NCI-H2196 (cell line): ENCODE data around the gene MYO1E.

Experiments used
- DNase-seq: peaks from one replicate; lab custom pipeline; 2025; ENCODE audit not compliant: unreplicated experiment; lab: John Stamatoyannopoulos, UW

MYO1E gene

DNA sequence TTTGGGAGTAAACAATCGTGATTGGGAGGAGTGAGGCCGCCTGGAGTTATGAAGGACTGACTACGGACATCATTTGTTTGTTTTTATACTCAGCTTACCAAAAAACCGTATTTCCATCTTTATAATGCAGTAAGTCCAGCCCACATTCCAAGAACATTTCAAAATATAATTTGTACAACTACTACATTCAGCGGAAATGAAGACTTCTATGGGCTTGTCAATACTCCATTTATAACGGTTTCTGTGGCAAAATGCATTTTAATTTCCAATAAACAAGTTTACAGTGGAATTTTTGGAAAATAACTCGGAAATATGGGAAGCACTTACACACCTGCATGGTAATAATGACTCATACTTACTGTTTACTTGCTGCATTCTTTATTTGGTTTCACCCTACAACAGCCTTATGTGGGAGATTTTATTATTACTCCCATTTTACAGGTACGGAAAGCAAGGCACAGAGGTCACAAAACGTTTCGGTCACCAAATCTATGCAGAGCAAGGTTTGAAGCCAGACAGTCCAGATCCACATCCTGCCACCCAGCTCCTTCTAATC lies 103.7 kb downstream of the MYO1E start:
- DNase-seq, result no peak

DNA sequence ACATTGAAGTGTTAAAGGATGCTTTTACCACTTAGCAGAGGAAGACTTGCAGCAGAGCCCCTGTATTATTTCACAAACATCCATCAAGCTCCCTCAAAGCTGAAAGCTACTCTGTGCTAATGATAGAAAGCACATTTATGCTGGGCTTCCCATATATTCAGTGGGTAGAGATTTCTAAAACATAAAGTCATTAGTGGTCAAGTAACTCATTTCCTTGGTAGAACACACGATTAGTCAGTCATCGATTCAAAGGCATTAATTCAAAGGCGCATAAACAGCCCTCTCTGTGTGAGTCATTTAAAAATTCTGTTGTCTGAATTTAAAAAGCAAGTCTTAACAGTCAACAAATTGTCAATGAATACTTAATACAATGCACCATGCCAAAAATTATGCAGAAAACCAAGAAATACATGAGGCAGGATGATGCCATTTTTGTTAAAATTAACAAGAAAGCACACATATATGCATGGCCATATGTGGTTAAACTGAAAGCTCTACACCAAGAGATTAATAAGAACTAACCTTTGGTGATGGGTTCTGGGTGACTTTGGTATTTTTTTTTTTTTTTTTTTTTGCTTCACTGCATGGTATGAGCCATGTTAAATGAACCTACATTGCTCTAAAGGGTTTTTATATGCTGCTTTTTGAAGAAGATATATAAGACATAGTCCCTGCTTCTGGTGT lies 104.4 kb downstream of the MYO1E start:
- no peak for DNase-seq

DNA sequence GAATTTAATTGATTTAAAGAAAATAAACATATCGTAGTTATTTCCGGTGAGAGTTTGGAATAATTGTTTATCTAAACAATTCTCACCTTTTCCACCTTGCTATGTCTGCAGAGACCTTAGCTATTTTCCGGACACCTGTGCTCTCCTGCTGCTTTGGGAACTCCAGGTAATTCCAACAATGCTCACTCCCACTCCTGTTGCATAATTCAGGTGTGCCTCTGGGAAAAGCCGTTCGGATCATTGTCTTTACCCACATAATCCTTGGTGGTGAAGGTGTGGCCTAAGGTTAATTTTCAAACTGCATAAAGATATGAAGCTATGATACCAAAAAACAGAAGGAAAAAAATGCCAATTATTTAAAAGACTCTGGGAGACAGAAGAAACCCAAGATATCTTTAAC lies 106.6 kb downstream of the MYO1E start:
- DNase-seq, result no peak

DNA sequence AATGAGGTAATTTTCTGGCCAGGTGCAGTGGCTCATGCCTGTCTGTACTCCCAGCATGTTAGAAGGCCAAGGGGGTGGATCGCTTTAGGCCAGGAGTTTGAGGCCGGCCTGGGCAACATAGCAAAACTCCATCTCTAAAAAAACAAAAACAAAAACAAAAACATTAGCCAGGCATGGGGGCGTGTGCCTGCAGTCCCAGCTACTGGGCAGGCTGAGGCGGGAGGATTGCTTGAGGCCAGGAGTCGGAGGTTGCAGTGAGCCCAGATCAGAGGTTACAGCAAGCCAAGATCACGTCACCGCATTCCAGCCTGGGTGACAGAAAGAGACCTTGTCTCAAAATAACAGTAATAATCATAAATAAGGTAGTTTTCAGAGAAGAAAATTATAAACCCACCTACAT lies 110.4 kb downstream of the MYO1E start:
- DNase-seq, result no peak

DNA sequence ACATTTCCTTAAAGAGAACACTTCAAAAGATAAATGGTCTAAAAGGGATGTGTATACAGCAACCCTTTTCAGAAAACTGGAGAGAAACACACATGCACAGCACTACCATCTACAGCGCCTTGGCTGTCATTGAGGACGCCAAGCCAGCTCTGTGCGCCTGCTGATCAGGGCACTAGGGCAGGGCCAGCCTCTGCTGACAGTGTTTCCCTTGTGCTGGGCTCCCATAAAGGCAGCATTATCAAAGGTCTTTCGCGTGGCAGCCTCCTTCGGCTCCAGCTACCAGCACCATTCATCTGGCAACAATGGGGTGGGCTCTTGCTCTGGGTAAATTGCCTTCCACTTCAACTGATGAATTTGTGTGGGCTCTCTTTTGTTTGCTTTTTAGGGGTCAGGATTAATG lies 112.6 kb downstream of the MYO1E start:
- DNase-seq, result no peak

DNA sequence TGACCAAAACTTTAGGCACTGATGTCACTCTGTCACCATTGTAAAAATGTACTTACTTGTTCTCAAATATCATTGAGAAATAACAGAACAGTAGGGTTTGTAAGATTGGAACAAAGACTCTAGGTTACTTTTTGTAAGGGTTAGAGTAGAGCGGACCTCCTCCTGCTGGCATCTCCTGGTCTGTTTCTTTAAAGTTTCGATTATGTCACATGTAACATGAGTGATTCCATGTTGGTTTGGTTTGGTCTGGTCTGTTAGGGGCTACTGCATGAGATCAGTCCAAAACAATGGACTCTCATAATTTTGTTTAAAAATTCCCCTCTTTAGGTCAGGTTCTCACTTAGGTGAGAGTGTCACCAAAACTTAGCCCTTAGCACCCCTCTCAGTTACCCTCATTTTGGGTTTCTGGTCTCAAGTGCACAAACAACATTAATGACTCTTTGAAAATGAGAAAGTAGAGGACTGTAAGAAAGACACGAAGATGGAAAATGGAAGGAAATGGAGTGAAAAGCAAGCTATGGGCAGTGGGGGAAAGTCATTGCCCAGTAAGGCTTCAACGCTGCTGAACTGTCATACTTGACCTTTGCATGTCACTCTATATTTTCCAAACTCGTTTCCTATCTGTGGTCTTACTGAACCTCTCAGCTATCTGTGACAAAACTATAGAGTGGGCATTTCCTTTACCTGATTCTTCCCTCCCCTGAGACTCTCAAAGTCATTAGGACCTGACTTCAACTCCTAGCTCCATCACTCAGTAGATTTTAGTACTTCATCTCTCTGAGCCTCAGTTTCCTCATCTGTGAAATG lies 113.3 kb downstream of the MYO1E start:
- DNase-seq, result no peak

DNA sequence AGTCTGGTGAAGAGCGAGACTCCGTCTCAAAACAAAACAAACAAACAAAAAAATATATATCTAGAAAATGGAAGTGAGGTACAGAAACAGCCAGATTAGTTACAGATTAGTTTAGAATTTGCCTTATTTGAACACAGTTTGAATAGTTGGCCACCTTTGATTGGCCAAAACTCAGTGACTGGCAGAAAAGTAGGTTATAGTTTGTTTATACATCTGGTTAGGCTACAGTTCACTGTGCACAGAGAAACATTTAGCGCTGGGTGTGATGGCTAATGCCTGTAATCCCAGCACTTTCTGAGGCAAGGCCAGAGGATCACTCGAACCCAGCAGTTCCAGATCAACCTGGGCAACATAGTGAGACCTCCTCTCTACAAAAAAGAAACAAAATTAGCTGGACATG lies 114.4 kb downstream of the MYO1E start:
- DNase-seq, result no peak

DNA sequence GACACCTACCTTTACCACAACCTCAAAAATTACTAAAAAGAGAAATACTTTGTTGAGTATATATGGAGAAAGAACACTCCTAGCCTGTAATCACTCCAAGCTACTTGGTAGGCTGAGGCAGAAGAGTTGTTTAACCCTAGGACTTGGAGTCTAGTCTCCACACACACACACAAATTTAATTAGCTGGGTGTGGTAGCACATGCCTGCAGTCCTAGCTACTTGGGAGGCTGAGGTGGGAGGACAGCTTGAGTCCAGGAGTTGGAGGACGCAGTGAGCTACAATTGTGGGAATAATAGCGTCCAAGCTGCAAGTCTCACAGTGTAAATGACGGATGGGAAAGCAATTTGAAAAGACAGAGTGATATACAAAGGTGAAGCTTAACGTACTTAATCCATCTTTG lies 115.5 kb downstream of the MYO1E start:
- DNase-seq, result no peak

DNA sequence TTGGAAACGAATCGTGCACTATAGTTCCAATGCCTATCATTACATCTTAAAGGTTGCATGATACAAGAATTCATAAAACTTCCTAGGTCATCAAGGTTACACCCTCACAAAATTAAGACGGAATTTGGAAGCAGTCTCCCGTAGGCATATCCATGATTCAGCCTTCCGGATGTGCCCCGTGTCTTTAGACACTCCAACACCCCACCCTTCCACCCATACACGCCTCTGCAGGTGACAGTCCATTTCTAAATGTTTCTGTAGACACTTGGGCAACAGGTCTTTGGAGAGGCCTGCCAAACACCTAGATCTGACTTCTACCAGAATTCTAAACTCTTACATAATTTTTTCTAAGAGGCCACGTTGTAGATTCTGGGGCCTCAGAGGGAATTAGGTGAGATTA lies 116.2 kb downstream of the MYO1E start:
- DNase-seq, result no peak

DNA sequence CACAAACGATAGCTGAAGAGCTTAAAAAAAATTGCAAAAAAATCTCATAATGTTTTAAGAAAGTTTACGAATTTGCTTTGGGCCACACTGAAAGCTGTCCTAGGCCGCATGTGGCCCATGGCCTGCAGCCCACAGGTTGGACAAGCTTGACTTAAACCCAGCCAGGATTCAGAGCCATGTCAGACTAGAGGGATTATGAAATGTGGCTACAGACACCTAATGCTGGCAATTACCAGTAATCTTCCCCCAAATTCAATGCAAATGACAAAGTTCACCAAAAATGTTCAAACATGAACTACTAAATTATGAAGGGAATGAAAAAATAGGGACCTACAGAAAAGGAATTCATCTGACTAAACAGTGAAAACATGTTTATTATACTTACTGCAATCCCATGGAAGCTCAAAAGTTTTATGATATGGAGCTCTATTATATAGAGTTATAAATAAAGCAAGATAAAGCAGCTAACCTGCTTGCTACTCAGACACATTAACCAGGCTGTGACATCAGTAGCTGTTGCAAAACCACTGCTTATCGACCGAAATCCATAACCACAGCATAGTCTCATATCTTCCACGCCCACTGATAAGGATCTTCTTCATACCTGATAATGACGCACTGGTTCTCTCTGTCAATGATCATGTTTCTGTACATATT lies 116.9 kb downstream of the MYO1E start:
- DNase-seq, result no peak

DNA sequence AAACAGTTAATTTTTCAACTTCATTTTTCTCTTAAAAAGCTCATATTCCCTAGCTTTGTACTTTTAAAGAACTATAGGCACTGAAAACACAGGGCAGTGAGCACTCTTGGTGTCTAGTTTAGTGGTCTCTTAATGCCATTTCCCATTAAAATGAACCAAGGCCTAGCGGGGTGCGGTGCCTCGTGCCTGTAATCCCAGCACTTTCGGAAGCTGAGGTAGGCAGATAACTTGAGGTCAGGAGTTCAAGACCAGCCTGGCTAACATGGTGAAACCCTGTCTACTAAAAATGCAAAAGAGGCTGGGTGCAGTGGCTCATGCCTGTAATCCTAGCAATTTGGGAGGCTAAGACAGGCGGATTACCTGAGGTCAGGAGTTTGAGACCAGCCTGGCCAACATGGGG lies 120.5 kb downstream of the MYO1E start:
- DNase-seq, result no peak

DNA sequence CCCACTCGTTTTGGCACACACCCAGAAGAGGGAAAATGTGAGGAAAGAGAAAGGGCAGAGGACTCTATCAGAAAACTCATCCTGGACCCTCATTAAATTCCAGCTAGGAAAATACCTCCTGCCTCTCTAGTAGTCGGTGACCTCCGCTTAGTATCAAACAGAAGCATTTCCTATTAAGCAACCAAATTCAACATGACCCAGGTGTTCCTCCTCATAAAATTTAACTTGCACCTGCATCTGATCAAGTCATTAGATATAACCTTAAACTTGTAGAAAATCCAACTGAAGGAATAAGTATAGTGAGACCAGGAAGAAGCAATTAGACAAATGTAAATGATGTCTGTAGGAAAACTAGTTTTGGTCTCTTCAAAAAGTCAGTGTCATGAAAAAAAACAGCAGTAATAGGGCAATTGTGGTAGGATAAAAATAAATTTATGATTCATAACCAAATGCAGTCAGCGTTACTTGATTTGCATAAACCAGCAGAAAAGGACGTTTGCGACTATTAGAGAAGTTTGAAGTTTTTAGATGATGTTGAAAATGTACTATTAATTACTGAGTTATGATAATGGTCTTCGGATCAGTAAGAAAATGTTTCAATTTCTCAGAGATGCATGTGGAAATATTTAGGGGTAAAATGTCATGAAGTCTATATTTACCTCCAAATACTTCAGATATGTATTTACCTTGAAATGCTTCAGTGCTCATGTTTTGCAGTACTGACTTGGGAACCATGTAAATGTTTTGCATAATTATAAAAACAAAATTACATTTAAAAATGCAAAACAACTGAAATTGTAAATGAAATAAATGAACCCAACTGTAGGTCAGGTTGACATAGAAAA lies 121.4 kb downstream of the MYO1E start:
- DNase-seq, result no peak

DNA sequence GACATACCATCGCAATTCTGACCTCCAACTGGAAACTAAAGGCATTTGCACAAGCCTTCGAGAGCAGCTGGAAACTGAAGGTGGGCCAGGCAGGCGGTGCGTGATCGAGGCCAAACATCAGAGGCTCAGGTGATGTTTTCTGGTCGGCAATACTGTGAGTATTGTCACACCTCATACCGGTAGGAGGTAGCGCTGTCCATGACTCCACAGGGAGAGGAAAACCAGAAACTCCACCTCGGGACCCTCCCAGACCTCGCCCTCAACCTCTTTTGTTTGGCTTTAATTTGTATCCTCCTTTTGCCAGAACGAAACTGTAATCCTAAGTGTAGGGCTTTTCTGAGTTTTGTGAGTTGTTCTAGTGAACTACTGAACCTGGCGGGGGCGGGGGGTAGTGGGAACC lies 122.4 kb downstream of the MYO1E start:
- DNase-seq, result no peak

DNA sequence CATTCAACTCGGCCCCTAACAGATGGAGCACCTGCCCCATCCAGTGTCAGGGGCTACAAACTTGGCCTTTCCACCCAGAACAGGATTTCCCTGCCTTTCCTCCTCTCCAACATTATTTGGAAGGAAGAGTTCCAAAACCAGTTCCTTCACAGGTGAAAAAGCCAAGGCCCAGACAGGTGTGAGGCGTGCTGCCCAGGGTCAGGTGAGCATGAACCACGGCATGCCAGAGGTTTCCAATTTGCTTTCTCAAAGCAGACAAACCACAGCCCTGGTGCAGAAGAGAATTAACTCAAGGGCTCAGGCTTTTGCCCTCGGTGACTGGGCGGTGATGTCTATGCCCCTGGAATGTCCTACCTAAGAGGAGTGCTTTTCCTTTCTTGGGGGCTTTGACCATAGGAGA lies 122.9 kb downstream of the MYO1E start:
- DNase-seq, result no peak

DNA sequence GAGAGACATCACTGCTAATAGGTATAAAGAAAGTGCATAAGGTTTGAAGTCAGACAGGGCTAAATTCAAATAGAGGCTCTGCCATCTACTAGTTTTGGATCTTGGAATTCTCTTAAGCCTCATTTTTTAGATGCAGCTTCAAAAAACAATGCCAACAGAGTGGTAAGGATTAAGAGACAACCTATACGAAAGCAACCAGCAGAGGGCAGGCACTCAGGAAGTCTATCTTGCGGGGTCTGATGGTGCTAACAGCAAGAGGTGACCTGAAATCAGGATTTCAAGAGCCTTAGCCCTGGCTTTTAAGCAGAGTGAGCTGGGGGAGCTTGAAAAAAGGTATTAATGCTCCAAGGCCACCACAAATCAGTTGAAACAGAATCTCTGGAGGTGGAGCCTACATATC lies 125.3 kb downstream of the MYO1E start:
- DNase-seq, result peak; percentile 12

DNA sequence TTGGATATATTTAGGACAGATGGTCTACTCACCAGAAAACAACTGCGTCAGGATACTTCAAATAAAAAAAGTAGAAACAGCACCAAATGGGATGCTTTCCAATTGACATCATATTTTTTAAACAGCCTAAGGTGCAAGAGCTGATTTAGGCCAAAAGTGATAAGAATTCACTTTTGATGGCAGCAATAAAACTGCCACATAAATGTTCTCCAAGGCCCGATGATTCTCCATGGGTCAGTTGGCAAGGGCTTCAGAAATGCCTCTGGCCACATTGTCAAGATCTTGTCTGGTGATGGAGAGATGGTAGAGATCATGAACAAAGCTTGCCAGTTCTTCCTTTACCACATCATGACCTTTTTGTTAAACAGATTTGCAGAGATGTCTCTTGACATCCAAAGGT lies 127.1 kb downstream of the MYO1E start:
- DNase-seq, result no peak

DNA sequence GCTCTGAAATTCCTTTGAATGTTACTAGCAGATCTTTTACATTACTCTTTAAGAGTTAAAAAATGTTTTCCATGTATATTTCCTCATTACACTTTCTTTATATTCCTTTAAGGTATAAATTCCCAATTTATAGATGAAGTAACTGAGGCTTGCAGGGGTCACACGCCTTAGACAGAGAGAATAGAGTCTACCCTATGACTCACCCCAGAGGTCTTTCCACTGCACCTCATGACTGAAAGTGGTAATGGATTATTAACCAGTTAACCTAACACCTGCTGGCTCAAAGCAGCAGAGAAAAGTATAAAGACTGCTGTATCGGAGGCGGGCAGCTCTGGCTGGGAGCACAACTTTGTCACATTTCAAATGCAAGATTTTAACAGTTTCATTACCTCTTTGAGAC lies 128.3 kb downstream of the MYO1E start:
- no peak for DNase-seq

DNA sequence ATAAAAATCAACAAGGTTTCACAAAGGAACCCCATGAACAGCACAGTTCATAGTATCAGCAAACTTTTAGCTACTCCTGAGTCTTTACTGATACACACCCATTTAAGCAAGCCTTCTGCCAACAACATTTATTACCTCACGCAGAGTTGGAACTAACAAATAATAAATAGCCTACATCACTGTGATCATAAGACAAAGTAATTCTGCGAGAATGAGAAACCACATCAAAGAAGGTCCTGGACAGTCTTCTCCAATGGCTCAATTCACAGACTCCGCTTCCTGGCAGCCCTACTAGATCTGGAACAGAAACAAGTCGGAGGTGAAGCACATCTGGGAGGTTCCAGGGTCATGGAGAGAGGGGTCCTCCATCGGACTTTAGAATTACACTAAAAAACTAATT lies 129.0 kb downstream of the MYO1E start:
- DNase-seq, result no peak

DNA sequence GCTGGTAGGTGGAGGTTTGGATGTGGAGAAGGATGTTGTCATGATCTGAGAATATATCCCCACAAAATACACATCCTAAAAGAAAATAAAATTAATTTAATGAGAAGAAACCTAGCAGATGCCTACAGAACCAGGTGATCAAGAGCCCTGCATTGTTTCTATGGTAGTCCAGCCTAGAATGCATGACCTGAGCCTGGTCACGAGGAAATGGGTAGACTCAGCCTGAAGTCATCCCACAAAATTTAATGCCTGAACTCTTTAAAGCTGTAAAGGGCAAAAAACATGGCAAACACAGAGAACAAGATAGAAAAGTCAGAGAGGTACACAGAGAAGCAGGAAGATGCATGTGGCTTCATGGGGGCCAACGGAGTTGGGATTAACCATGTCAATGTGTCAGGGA lies 130.0 kb downstream of the MYO1E start:
- no peak for DNase-seq

DNA sequence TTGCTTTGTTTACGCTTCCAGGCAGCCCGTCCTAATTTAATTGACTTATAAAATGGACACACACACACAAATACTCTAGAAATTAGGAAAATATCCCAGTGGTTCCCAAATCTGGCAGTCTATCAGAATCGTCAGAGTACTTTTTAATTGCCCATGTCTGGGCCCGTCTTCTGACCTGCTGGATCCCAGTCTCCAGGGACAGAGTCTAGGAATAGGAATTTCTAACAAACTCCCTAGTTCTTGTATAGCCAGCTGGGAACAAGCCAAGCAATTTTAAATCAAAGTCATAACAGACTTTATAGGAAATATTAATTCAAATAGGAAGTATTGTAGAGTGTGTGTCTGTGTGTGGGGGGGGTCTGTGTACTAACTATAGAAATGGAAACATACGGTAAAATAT lies 132.6 kb downstream of the MYO1E start:
- DNase-seq, result no peak

DNA sequence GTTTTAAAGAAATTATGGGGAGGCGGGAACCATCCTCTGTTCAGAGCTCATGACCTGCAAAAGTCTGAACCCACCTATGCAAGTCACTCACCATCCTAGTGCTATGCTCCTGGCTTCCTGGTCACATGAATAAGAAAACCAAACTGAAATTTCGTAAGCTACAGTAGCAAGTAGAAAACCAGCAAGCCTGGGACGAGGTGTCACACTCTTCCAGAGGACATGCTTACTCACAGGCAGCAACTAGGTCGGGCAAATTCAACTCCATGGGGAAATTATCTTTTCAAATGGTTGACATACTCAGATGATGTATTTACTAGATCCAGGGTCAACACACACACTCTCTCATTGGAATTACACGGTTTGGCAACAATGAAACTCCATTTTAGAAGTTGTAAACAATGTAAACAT lies 134.7 kb downstream of the MYO1E start:
- no peak for DNase-seq
